Right lobe of liver (tissue), 6 donors: ENCODE measurements around the gene SH2D3C. TPM values are rescaled to one million over a fixed set of nuclear protein-coding genes. Genes with fewer than 3 reads are reported as not detected.

Experiments used
- ATAC-seq, 4 donors: fragments of 200-7000 bp; cut with Tn5 transposase; one replicate each; pipeline ENCODE4 v1.9.1; 2020; ENCODE audit warnings: mild to moderate bottlenecking in 4 of 4, moderate library complexity in 4 of 4
- DNase-seq, 3 donors: peaks; one replicate each; pipeline ENCODE4 v3.0.0-alpha.2; 2020
- H3K27ac ChIP-seq, 3 donors: fragments of 200-600 bp; one replicate each; pipeline ENCODE4 v1.8.0; 2022
- H3K27me3 ChIP-seq, 2 donors: fragments of 200-600 bp; one replicate each; pipeline ENCODE4 v1.8.0; 2022
- H3K36me3 ChIP-seq, 4 donors: fragments of 200-600 bp; sonication (generic) in 1 of 4; one replicate each; pipeline versions ENCODE4 v1.5.1 to v1.8.0; 2017 to 2022; ENCODE audit warnings: control low read depth in 1 of 4
- H3K4me1 ChIP-seq, 4 donors: fragments of 200-600 bp; sonication (generic) in 1 of 4; one replicate each; pipeline versions ENCODE4 v1.5.1 to v1.8.0; 2017 to 2022; ENCODE audit warnings: control low read depth in 1 of 4
- H3K4me3 ChIP-seq, 3 donors: fragments of 200-600 bp; one replicate each; pipeline ENCODE4 v1.8.0; 2022
- H3K9me3 ChIP-seq, 4 donors: fragments of 200-600 bp; sonication (generic) in 1 of 4; one replicate each; pipeline versions ENCODE4 v1.5.1 to v1.8.0; 2017 to 2022; ENCODE audit warnings: control low read depth in 1 of 4
- POLR2A ChIP-seq: fragments of 450-650 bp; IDR thresholded peaks from one replicate; pipeline ENCODE4 v1.6.1; 2017; ENCODE audit warnings: antibody characterized with exemption, mild to moderate bottlenecking
- WGBS: methylation state at CpG from one replicate; pipeline ENCODE4 v1.1.6; 2018; ENCODE audit warnings: low coverage, low lambda C conversion rate; ENCODE audit not compliant: insufficient coverage; ENCODE audit errors: missing lambda C conversion rate; 5-methylcytosine and 5-hydroxymethylcytosine counted together
- intact Hi-C, 2 donors: fragments of 100-400 bp; cut with DNase I; formaldehyde crosslinking; loops; one replicate each; pipeline versions ENCODE4 v1.11.2 to v1.14.1; 2022
- total RNA-seq, 6 experiments: library from RNA; depleted of rRNA in 2 of 6; stranded (reverse); fragments of >200 nt in 2 of 6; fragmentation: NEBNext Ultra II Directional in 3 of 6; extraction: Animal tissue kit (Norgen Biotek cat#: 25700) in 3 of 6; gene quantifications; one replicate each; pipeline versions ENCODE4 v1.1.0 to v1.2.4, GENCODE V29; 2016 to 2023
- TF ChIP-seq, protein P1 (sequence below), 4 donors: fragments of 200-600 bp in 3 of 4; fragments of 450-650 bp in 1 of 4; IDR thresholded peaks; one replicate each; pipeline versions ENCODE4 v1.5.1 to v1.8.0; 2016 to 2022; ENCODE audit warnings: antibody characterized with exemption in 4 of 4, mild to moderate bottlenecking in 2 of 4
- donor health status: DM: no; HTN: yes; CAD: no.
- donor health status: DM: no; HTN: no; CAD: no.
- donor health status: DM: no; HTN: no; CAD: no.
- donor health status: DM: no; HTN: yes; CAD: no.
- donor health status: DM: no; HTN: yes; CAD: no.

SH2D3C gene
- total RNA-seq, 6 experiments from 2014 or later = 1.7 to 5.6 (median 2.7) TPM

DNA sequence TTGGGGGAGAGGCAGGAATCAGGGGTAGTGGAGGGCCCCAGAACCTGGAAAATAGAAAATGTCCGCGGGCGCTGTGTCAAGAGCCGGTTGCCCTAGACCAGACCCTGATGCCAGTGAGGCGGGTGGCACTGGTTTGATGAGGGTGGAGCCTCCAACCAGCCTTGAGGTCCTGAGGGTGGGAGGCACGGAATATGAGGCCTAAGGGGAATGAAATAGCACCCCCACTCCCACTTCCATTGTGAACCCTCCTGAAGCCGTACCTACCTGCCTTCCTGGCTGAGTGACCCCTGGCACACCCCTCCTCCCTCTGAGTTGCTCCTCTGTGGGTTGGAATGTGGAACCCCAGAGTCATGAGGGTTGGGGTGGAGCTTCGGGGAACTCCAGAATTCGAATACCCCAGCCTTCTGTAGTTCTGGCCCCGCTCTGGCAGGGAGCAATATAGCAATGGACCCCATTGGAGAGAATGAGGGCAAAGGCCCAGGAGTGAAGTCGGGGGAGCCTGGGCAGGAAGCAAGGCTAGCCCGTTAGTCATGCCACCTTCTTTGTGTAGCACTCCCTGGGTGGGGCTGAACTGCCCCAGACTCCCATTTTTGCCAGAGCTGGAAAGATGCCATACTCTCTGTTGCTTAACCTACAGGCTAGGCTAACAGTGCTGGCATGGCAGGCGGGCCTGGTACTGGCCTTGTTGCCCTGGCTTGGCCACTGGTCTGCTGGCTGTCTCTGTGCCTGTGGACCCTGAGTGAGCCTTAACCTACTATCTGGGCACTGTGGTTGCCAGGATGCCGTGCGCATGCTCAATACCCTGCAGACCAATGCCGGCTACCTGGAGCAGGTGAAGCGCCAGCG is 25.3 kb upstream of the SH2D3C start:
- no peaks in the 10 kb centered on the region for H3K9me3 ChIP-seq
- WGBS = 5% methylated on average over 7 of the region's 18 CpGs
- DNase-seq = peak; percentile 72 to 94 (median 88)

DNA sequence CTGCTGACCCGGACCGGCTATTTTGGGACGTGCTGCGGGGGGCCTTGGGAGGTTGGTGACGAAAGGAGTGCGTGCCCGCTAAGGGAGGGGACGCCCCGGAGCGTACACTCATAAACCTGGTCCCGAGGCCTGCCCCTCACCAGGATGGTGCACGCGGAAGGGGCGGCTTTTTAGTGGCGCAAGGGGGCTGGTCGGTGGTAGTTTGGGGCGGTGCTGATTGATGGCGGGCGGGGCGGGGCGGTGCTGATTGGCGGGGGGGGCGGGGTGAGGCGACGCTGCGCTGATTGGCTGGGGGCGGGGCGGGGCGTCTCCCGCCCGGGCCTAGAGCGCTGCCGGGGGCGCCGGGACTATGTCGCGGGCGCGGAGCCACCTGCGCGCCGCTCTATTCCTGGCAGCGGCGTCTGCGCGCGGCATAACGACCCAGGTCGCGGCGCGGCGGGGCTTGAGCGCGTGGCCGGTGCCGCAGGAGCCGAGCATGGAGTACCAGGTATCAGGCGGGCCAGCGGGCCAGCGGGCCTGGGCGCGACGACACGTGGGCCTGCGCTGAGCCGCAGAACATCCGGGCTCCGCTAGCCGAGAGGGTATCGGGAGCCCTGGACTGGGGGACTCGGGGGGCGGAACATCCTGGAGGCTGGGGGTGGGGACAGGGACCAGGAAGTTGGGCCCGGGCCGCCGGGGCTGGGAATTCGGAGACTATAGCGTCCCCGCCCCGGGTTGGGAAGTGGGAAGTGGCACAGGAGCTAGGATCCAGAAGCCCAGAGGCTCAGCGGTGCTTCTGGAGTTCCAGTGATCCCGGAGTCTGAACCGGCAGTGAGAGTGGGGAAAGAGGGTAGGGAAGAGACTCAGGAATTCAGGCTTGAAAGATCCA is 24.3 kb upstream of the SH2D3C start, which contains the start of gene FPGS:
TSS of gene FPGS (plus strand) at position 307 of the 868 bp plus-strand sequence. CDS start at position 350, 43 bp downstream.
- intact Hi-C loops = no loop called here
- WGBS = 2% methylated on average over 13 of the region's 83 CpGs
- H3K27ac ChIP-seq = peak within 1 kb of the TSS; percentile 86 to 98 (median 89)
- ATAC-seq (peak; percentile 71 to 86 (median 74)), DNase-seq (peak; percentile 92 to 93 (median 93))
- peaks cover 0 to 32% (median 5%) of the 10 kb centered on the region in 4 donors for H3K36me3 ChIP-seq
- no peaks in the 10 kb centered on the region for H3K9me3 ChIP-seq
- H3K27me3 ChIP-seq = no peaks in the 10 kb centered on the region
- peaks cover 0 to 56% (median 23%) of the 10 kb centered on the region in 4 donors for H3K4me1 ChIP-seq
- TF ChIP-seq POLR2A = peak; percentile 85
- TF ChIP-seq, protein P1, sequence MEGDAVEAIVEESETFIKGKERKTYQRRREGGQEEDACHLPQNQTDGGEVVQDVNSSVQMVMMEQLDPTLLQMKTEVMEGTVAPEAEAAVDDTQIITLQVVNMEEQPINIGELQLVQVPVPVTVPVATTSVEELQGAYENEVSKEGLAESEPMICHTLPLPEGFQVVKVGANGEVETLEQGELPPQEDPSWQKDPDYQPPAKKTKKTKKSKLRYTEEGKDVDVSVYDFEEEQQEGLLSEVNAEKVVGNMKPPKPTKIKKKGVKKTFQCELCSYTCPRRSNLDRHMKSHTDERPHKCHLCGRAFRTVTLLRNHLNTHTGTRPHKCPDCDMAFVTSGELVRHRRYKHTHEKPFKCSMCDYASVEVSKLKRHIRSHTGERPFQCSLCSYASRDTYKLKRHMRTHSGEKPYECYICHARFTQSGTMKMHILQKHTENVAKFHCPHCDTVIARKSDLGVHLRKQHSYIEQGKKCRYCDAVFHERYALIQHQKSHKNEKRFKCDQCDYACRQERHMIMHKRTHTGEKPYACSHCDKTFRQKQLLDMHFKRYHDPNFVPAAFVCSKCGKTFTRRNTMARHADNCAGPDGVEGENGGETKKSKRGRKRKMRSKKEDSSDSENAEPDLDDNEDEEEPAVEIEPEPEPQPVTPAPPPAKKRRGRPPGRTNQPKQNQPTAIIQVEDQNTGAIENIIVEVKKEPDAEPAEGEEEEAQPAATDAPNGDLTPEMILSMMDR (IDR thresholded peaks at IDR 0.05) = no peak
- peak within 1 kb of the TSS; percentile 70 to 87 (median 76) for H3K4me3 ChIP-seq

More for the DNA sequence above, 25.3 kb upstream of the SH2D3C start:
- peaks cover 0 to 41% (median 7%) of the 10 kb centered on the region in 4 donors for H3K36me3 ChIP-seq
- TF ChIP-seq, protein P1 (IDR thresholded peaks at IDR 0.05) = no peak
- no peaks in the 10 kb centered on the region for H3K27me3 ChIP-seq
- H3K27ac ChIP-seq = peak overlapping the region; percentile 86 to 98 (median 89)
- intact Hi-C loops = no loop called here
- peaks cover 0 to 52% (median 18%) of the 10 kb centered on the region in 4 donors for H3K4me1 ChIP-seq
- peak; percentile 35 to 58 (median 40) for ATAC-seq
- H3K4me3 ChIP-seq = peak overlapping the region; percentile 70 to 87 (median 76)

DNA sequence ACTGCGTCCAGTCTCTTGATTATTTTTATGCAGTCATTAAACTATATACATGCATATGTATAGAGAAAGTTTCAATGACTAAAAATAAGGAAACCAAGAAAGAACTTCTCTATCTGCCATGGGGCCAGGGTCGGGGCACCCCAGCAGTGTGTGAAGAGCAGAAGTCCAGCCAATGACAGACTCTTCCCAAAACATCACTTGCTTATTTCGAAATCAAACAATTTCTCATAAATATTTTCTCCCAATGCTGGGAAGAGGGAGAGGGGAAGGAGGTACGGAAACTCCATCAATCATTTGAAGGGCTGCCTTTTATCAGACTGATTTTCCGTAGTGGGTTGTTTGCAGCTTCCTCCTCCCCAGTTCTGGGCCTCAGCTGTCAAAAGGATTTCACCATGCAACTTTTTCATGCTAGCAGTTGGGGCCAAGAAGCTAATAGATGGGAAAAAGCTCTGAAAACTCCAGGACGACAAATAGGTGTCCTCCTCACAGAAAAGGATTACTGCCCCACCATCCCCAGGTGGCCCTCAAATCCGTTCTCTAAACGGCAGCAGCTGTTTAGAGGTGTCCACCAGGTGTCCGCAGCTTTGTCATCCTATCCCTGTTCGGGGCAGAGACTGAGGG is 23.6 kb upstream of the SH2D3C start:
- H3K9me3 ChIP-seq = no peaks in the 10 kb centered on the region
- peak overlapping the region; percentile 86 to 98 (median 89) for H3K27ac ChIP-seq
- peaks cover 0 to 63% (median 26%) of the 10 kb centered on the region in 4 donors for H3K4me1 ChIP-seq
- H3K27me3 ChIP-seq = no peaks in the 10 kb centered on the region
- DNase-seq (no peak), ATAC-seq (peak in 1 of 4 donors; percentile 7)
- intact Hi-C loops = no loop called here
- peaks cover 0 to 25% (median 3%) of the 10 kb centered on the region in 4 donors for H3K36me3 ChIP-seq
- 18% methylated on average over 10 of the region's 10 CpGs for WGBS
- peak overlapping the region; percentile 9 to 87 (median 70) for H3K4me3 ChIP-seq
- TF ChIP-seq, protein P1 (IDR thresholded peaks at IDR 0.05) = peak in 2 of 4 donors; percentile 15 to 30
- no peak for TF ChIP-seq POLR2A

DNA sequence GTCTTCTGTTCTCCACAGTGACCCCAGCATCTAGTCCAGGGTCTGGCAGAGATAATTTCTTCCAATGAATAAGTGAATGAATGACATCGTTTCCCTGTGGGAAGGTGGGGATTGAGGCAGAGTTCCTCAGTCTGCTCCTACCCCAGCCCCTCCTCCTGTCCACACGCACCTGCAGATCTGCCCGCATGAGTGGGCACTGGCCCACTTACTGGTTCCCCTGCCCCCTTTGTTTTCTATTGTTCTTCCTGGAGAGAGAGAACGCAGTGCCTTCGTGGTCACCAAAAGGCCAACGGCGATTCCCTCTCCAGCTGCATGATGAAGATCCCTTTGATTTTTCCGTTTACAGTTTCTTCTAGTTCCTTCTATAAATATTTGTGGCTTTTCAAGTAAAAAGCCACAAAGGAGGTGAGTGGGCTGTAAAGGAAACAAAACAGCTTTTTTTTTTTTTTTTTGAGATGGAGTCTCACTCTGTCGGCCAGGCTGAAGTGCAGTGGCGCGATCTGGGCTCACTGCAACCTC is 18.4 kb upstream of the SH2D3C start:
- TF ChIP-seq, protein P1 (IDR thresholded peaks at IDR 0.05) = no peak
- TF ChIP-seq POLR2A = no peak
- peaks cover 3 to 87% (median 41%) of the 10 kb centered on the region in 4 donors for H3K4me1 ChIP-seq
- 21% methylated on average over 11 of the region's 11 CpGs for WGBS

More for the DNA sequence above, 18.4 kb upstream of the SH2D3C start:
- Histone ChIP-seq H3K4me3 (no peak overlapping the region), H3K9me3 (no peaks in the 10 kb centered on the region), H3K36me3 (no peaks in the 10 kb centered on the region), H3K27ac (peak overlapping the region; percentile 82 to 98 (median 82)), H3K27me3 (no peaks in the 10 kb centered on the region)
- ATAC-seq (no peak), DNase-seq (no peak)
- intact Hi-C loops = no loop called here
